GM18861 (cell line): Measurements from ENCODE around the gene TEAD1.

Experiments used
- ATAC-seq: cut with Tn5 transposase; IDR thresholded peaks from one replicate; pipeline ENCODE4 v1.9.1; 2021; ENCODE audit not compliant: unreplicated experiment

TEAD1 gene

GRCh38 chr11:12785901-12786300, 111.7 kb downstream of the TEAD1 start:
- ATAC-seq = no peak

- no peak for ATAC-seq
Observed at GRCh38 chr11:12786450-12786849, 112.2 kb downstream of the TEAD1 start.

- no peak for ATAC-seq
Observed at GRCh38 chr11:12786891-12787290, 112.7 kb downstream of the TEAD1 start.

GRCh38 chr11:12787847-12788246, 113.6 kb downstream of the TEAD1 start:
- ATAC-seq = no peak

- ATAC-seq = no peak
Observed at GRCh38 chr11:12789054-12789453, 114.8 kb downstream of the TEAD1 start.

GRCh38 chr11:12789596-12790215, 115.5 kb downstream of the TEAD1 start:
- no peak for ATAC-seq

- no peak for ATAC-seq
Observed at GRCh38 chr11:12790861-12791616, 116.8 kb downstream of the TEAD1 start.

- ATAC-seq = no peak
Observed at GRCh38 chr11:12792018-12792417, 117.8 kb downstream of the TEAD1 start.

GRCh38 chr11:12792590-12792989, 118.4 kb downstream of the TEAD1 start:
- no peak for ATAC-seq

GRCh38 chr11:12793065-12793464, 118.8 kb downstream of the TEAD1 start:
- no peak for ATAC-seq

- ATAC-seq = no peak
Observed at GRCh38 chr11:12793506-12793905, 119.3 kb downstream of the TEAD1 start.

- ATAC-seq = no peak
Observed at GRCh38 chr11:12794576-12795230, 120.5 kb downstream of the TEAD1 start.

- ATAC-seq = no peak
Observed at GRCh38 chr11:12797996-12798395, 123.8 kb downstream of the TEAD1 start.

- no peak for ATAC-seq
Observed at GRCh38 chr11:12798609-12799011, 124.4 kb downstream of the TEAD1 start.

- no peak for ATAC-seq
Observed at GRCh38 chr11:12799334-12799835, 125.2 kb downstream of the TEAD1 start.

- no peak for ATAC-seq
Observed at GRCh38 chr11:12800032-12800671, 125.9 kb downstream of the TEAD1 start.

- ATAC-seq = no peak
Observed at GRCh38 chr11:12800871-12801270, 126.7 kb downstream of the TEAD1 start.

- ATAC-seq = no peak
Observed at GRCh38 chr11:12801976-12802375, 127.8 kb downstream of the TEAD1 start.

- ATAC-seq = no peak
Observed at GRCh38 chr11:12802418-12803085, 128.3 kb downstream of the TEAD1 start.

GRCh38 chr11:12803086-12803826, 129.0 kb downstream of the TEAD1 start:
- ATAC-seq = no peak
